OCI-LY3 (cell line): Measurements from ENCODE around the gene CHST2.

Experiments
- H2AFZ ChIP-seq: fragments of 200-600, 300-600 bp; shearing (Covaris generic); 2 replicates; pipeline ENCODE4 v1.6.0; 2014; ENCODE audit warnings: antibody characterized with exemption, low read depth, low read length
- H3K27ac ChIP-seq: fragments of 200-600, 300-600 bp; sonication (generic); 2 replicates; pipeline ENCODE4 v1.5.1; 2014; ENCODE audit warnings: mild to moderate bottlenecking, low read length, moderate library complexity, mixed read lengths
- H3K27me3 ChIP-seq: fragments of 200-600, 300-600 bp; sonication (generic); 2 replicates; pipeline ENCODE4 v1.6.1; 2014; ENCODE audit warnings: low read depth, low read length, mixed read lengths
- H3K36me3 ChIP-seq: fragments of 200-600, 300-600 bp; sonication (generic); replicated peaks from 2 replicates; pipeline ENCODE3; 2014; ENCODE audit warnings: low read depth, low read length, mixed read lengths
- H3K4me1 ChIP-seq: fragments of 300-600, 200-600 bp; sonication (generic); 2 replicates; pipeline ENCODE4 v1.6.1; 2014; ENCODE audit warnings: low read length, mixed read lengths
- H3K4me2 ChIP-seq: fragments of 200-600, 300-600 bp; sonication (generic); 2 replicates; pipeline ENCODE4 v1.6.1; 2014; ENCODE audit warnings: low read length, mixed read lengths
- H3K4me3 ChIP-seq: fragments of 300-600, 200-600 bp; sonication (generic); 2 replicates; pipeline ENCODE4 v1.5.1; 2014; ENCODE audit warnings: antibody characterized with exemption, mild to moderate bottlenecking, low read length, moderate library complexity
- H3K79me2 ChIP-seq: fragments of 300-600, 200-600 bp; shearing (Covaris generic); 2 replicates; pipeline ENCODE4 v1.6.1; 2014; ENCODE audit warnings: mild to moderate bottlenecking, low read length, mixed read lengths
- H3K9ac ChIP-seq: fragments of 300-600, 200-600 bp; shearing (Covaris generic); 2 replicates; pipeline ENCODE4 v1.6.0; 2014; ENCODE audit warnings: mild to moderate bottlenecking, low read length, moderate library complexity
- H3K9me3 ChIP-seq: fragments of 200-600, 300-600 bp; shearing (Covaris generic); 2 replicates; pipeline ENCODE4 v1.6.1; 2014; ENCODE audit warnings: low read length, mixed read lengths; ENCODE audit not compliant: insufficient read depth
- H4K20me1 ChIP-seq: fragments of 200-600, 300-600 bp; sonication (generic); 2 replicates; pipeline ENCODE4 v1.6.1; 2016; ENCODE audit warnings: low read length, mixed read lengths; ENCODE audit not compliant: insufficient read depth
- CTCF ChIP-seq: fragments of 200-600, 300-600 bp; sonication (generic); IDR thresholded peaks from 2 replicates; pipeline ENCODE4 v1.5.1; 2014; ENCODE audit warnings: antibody characterized with exemption, low read length, low read depth
- EZH2phosphoT487 ChIP-seq: fragments of 200-600 bp; shearing (Covaris generic); IDR thresholded peaks from 2 replicates; pipeline ENCODE4 v1.6.1; 2018; ENCODE audit warnings: antibody characterized with exemption, mixed run types, low read depth

Gene CHST2

DNA sequence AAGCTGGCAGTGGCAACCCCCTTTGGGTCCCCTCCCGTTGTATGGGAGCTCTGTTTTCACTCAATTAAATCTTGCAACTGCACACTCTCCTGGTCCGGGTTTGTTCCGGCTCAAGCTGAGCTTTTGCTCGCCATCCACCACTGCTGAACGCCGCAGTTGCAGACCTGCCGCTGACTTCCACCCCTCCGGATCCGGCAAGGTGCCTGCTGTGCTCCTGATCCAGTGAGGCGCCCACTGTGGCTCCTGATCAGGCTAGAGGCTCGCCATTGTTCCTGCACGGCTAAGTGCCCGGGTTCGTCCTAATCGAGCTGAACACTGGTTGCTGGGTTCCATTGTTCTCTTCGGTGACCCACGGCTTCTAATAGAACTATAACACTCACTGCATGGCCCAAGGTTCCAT lies 22.8 kb downstream of the CHST2 start:
- no peaks in the 10 kb centered on the region for H3K36me3 ChIP-seq
- H3K4me3 ChIP-seq, result no peak overlapping the region
- no peak overlapping the region for H3K9ac ChIP-seq
- no peaks in the 10 kb centered on the region for H4K20me1 ChIP-seq
- no peak for TF ChIP-seq CTCF
- no peak for TF ChIP-seq EZH2phosphoT487
- no peak overlapping the region for H2AFZ ChIP-seq
- no peak overlapping the region for H3K4me2 ChIP-seq
- H3K27ac ChIP-seq, result no peak overlapping the region
- H3K27me3 ChIP-seq, result no peaks in the 10 kb centered on the region
- H3K4me1 ChIP-seq, result no peaks in the 10 kb centered on the region
- H3K9me3 ChIP-seq, result no peaks in the 10 kb centered on the region
- H3K79me2 ChIP-seq, result no peaks in the 10 kb centered on the region

DNA sequence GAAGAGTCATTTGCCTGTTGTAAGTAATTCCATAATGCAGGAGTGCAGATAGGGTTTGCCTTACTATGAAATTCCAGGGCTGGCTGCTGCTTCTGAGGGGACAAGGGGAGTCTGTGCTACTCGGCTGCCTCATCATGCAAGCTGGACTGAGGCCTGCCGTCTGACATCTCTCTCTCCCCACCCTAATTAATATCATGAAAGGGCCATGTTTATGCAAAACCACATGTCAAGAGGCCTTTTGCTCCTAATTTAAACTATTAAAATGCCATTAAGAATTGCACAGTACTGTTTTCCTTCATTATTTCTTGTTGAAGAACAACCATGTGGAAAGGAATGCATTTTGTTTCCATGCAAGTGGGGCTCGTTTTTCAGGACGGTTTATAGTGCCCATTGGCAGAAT lies 26.3 kb downstream of the CHST2 start:
- Histone ChIP-seq H3K27me3 (no peaks in the 10 kb centered on the region), H3K4me3 (no peak overlapping the region), H2AFZ (no peak overlapping the region), H4K20me1 (no peaks in the 10 kb centered on the region), H3K4me2 (no peak overlapping the region), H3K27ac (no peak overlapping the region), H3K9me3 (no peaks in the 10 kb centered on the region), H3K36me3 (no peaks in the 10 kb centered on the region), H3K79me2 (no peaks in the 10 kb centered on the region), H3K4me1 (peaks cover 3% of the 10 kb centered on the region; the same call in 1 of the 2 replicates), H3K9ac (no peak overlapping the region)
- no peak for TF ChIP-seq EZH2phosphoT487
- no peak for TF ChIP-seq CTCF

- Histone ChIP-seq H2AFZ (no peak overlapping the region), H3K36me3 (no peaks in the 10 kb centered on the region), H4K20me1 (no peaks in the 10 kb centered on the region), H3K27me3 (no peaks in the 10 kb centered on the region), H3K4me1 (peaks cover 8% of the 10 kb centered on the region), H3K27ac (no peak overlapping the region), H3K4me2 (no peak overlapping the region), H3K79me2 (no peaks in the 10 kb centered on the region), H3K9ac (no peak overlapping the region), H3K9me3 (no peaks in the 10 kb centered on the region), H3K4me3 (no peak overlapping the region)
- TF ChIP-seq CTCF, result no peak
These were observed 27.1 kb downstream of the CHST2 start for GRCh38 chr3:143146486-143147274.

- no peak overlapping the region for H3K4me3 ChIP-seq
- H3K27me3 ChIP-seq, result no peaks in the 10 kb centered on the region
These were observed 28.1 kb downstream of the CHST2 start for GRCh38 chr3:143147707-143148106.

More at GRCh38 chr3:143147707-143148106, 28.1 kb downstream of the CHST2 start:
- no peak overlapping the region for H3K9ac ChIP-seq
- no peaks in the 10 kb centered on the region for H4K20me1 ChIP-seq
- no peak overlapping the region for H2AFZ ChIP-seq
- H3K27ac ChIP-seq, result no peak overlapping the region
- TF ChIP-seq CTCF (no peak), EZH2phosphoT487 (no peak)
- H3K79me2 ChIP-seq, result no peaks in the 10 kb centered on the region
- no peaks in the 10 kb centered on the region for H3K9me3 ChIP-seq
- no peak overlapping the region for H3K4me2 ChIP-seq
- peaks cover 14% of the 10 kb centered on the region for H3K4me1 ChIP-seq
- no peaks in the 10 kb centered on the region for H3K36me3 ChIP-seq
